Measurements from ENCODE around the gene SCGN. TPM values are rescaled to one million over a fixed set of nuclear protein-coding genes. Genes with fewer than 3 reads are reported as not detected.
"Not testable (repeated sequence)": the region's sequence is repeated elsewhere in the genome, so short reads cannot be mapped to it uniquely, and the experiment has no call there.

SCGN gene
- total RNA-seq, 1 donor from 2014 or later = not detected

DNA sequence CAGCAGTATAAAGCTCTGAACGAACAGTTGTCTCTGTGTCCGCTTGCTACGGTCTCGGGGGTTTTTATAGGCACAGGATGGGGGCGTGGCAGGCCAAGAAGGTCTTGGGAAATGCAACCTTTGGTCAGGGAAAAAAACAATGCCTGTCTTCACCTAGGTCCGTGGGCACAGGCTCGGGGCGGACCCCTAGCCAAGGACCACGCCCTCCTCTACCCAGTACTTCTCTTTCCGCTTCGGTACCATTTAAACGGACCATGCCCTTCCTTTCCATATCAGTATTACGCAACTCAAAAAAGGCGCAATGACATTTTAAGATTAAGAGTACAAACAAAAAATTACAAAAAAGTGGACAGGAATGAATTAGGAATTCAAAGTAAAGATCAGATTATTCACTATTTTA lies 58.3 kb downstream of the SCGN start:
- no peak for DNase-seq (ENCODE audit: low spot score)
- no peak for ATAC-seq
- intact Hi-C loops (cut with DNase I) = no loop called here

- ATAC-seq (no peak), DNase-seq (ENCODE audit: low spot score) (no peak)
- intact Hi-C loops (cut with DNase I) = no loop called here
Measured at GRCh38 chr6:25713824-25714223, 61.8 kb downstream of the SCGN start.

DNA sequence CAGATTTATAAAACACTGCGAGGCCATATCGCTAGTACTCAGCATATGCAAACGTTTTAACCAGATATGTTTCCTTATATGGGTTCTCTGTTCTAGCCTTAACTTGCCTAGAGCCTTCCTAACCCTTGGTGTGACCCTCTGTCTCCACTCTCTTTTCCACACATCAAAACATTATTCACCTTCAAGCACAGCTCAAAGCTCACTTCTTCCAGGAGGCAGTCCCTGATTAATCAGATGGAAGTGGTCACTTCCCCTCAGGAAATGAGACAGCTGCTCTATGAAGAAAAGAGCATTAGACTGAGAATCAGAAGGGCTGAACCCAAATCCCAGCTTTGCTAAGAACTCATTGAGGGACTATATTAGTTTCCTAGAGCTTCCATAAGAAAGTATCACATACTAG lies 62.8 kb downstream of the SCGN start:
- ATAC-seq (no peak), DNase-seq (ENCODE audit: low spot score) (no peak)
- intact Hi-C loops (cut with DNase I) = no loop called here

GRCh38 chr6:25715794-25716193 lies 63.8 kb downstream of the SCGN start:
- DNase-seq (ENCODE audit: low spot score) = no peak
- ATAC-seq = no peak
- intact Hi-C loops (cut with DNase I) = no loop called here

- ATAC-seq (no peak), DNase-seq (ENCODE audit: low spot score) (no peak)
- intact Hi-C loops (cut with DNase I) = no loop called here
Measured at GRCh38 chr6:25717866-25718740, 66.1 kb downstream of the SCGN start.

GRCh38 chr6:25726122-25726911 lies 74.3 kb downstream of the SCGN start:
- no peak for DNase-seq (ENCODE audit: low spot score)
- ATAC-seq = no peak
- intact Hi-C loops (cut with DNase I) = no loop called here

DNA sequence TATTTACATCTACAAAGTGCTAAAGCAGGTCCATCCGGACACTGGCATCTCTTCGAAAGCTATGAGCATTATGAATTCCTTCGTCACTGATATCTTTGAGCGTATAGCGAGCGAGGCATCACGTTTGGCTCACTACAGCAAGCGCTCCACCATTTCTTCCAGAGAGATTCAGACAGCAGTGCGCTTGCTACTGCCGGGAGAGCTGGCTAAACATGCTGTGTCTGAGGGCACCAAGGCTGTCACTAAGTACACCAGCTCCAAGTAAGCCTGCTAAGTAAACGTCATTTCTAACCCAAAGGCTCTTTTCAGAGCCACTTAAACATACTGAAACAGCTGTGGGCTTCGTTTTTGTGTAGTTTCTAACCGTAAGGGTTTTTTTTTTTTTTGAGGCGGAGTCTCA lies 75.0 kb downstream of the SCGN start:
- ATAC-seq (no peak), DNase-seq (ENCODE audit: low spot score) (no peak)
- intact Hi-C loops (cut with DNase I) = no loop called here

DNA sequence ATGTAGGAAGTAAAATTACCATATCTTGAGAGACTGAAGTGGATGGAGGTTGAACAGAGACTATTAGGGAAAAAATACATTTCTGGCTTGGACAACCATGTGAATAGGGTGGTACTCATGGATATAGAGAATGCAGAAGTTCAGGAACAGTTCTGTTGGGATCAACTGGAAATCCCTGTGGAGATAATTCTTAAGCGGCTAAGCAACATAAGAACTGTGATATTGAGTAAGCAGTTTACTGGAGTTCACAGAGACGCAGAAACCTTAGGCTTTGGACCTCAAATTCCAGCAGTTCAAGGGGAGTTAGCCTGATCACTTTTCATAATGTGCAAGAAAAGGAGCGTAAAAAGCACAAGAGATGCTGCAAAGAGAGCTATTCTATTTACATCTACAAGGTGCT lies 78.9 kb downstream of the SCGN start:
- DNase-seq (ENCODE audit: low spot score) = no peak
- intact Hi-C loops (cut with DNase I) = no loop called here
- no peak for ATAC-seq

DNA sequence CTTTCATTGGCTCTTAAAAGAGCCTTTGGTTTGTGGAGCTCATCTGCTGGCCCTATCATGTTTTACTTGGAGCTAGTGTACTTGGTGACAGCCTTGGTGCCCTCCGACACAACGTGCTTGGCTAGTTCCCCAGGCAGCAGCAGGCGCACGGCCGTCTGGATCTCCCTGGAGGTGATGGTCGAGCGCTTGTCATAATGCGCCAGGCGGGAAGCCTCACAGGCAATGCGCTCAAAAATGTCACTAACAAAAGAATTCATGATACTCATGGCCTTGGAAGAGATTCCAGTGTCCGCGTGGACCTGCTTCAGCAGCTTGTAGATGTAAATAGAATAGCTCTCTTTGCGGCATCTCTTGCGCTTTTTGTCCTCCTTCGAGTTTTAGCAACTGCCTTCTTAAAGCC lies 79.7 kb downstream of the SCGN start:
- intact Hi-C loops (cut with DNase I) = no loop called here
- ATAC-seq (no peak), DNase-seq (ENCODE audit: low spot score) (no peak)

DNA sequence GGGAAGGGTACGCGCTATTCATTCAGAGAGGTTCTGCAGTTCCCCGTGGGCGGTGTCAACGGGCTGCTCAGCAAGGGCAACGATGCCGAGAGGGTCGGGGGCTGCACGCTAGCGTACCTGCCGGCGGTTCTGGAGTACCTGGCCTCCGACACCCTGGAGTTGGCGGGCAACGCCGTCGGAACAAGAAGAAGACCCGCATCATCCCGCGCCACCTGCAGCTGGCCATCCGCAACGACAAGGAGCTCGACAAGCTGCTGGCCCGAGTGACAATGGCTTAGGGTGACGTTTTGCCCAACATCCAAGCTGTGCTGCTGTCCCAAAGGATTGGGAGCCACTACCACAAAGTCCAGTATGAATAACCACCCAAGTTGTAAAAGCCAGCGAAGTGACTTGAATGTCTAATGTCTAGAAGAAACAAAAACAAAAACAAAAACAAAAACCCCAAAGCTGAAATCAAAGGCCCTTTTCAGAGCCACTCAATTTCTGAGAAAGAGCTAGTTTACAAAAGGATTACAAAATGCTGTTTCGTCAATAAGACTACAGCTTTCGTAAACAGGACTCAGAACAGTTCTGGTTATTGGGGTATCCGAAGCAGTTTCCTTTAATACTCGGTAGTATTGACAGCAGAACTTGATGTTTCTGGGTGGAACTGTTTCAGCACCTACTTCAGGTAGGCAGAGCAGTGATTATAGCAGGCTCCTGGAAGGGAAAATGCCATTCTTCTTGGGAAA lies 80.6 kb downstream of the SCGN start:
- DNase-seq (ENCODE audit: low spot score) (no peak), ATAC-seq (no peak)
- intact Hi-C loops (cut with DNase I) = no loop called here

DNA sequence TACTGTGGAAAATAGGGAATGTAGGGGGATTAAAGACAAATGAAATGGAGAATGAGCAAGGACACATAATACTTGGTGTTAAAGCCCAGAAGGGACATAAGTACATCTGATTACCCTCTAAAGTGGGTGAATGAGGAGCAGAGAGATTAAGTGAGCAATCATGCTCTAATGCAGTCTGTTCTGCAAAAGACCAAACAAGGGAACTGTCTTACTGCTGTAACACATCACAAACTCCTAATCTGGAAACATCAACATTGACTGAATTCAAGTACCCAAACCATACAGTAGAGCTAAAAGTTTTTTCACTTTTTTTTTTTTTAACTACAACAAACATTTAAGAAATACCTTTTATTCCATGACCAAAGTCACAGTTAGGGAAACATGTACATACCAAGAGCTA lies 83.2 kb downstream of the SCGN start:
- ATAC-seq (no peak), DNase-seq (ENCODE audit: low spot score) (no peak)
- intact Hi-C loops (cut with DNase I) = no loop called here

- DNase-seq (ENCODE audit: low spot score) = no peak
- no peak for ATAC-seq
- intact Hi-C loops (cut with DNase I) = no loop called here
Measured at GRCh38 chr6:25743868-25744267, 91.9 kb downstream of the SCGN start.

DNA sequence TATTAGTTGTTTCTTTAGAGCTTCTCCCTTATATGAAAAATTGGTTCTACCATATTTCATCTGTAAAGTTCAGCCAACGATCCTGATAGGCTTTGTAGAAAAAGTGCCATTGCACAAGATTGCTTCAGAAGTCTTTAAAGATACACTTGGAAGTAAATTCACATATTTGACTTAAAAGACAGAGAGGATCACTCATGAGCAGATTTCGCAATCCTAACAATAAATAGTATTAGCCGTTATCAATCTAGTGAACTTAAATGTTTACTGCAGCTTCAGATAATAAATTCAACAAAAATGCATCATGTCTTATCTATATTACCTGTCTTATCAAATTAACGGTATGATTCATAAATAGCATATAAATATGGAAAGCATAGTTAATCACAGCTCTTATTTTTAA lies 93.8 kb downstream of the SCGN start:
- DNase-seq (ENCODE audit: low spot score) (no peak), ATAC-seq (no peak)
- intact Hi-C loops (cut with DNase I) = no loop called here

GRCh38 chr6:25746968-25747367 lies 95.0 kb downstream of the SCGN start:
- DNase-seq (ENCODE audit: low spot score) (no peak), ATAC-seq (no peak)
- intact Hi-C loops (cut with DNase I) = no loop called here

DNA sequence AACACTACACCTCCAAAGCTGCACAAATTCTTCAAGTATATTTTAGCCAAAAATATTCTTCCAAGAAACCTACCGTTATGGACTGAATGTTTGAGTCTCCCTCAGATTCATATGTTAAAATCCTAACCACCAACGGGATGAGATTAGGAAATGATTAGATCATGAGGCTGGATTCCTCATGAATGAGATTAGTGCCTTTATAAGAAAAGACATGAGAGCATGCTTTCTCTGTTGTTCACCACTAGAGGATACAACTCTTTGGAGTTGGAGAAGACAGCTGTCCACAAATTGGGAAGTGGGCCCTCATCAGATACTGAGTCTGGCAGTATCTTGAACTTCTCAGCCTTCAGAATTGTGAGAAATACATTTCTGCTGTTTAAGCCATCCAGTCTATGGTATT lies 95.5 kb downstream of the SCGN start:
- DNase-seq (ENCODE audit: low spot score) (no peak), ATAC-seq (no peak)
- intact Hi-C loops (cut with DNase I) = no loop called here

GRCh38 chr6:25748049-25748448 lies 96.0 kb downstream of the SCGN start:
- no peak for DNase-seq (ENCODE audit: low spot score)
- intact Hi-C loops (cut with DNase I) = no loop called here
- ATAC-seq = no peak

DNA sequence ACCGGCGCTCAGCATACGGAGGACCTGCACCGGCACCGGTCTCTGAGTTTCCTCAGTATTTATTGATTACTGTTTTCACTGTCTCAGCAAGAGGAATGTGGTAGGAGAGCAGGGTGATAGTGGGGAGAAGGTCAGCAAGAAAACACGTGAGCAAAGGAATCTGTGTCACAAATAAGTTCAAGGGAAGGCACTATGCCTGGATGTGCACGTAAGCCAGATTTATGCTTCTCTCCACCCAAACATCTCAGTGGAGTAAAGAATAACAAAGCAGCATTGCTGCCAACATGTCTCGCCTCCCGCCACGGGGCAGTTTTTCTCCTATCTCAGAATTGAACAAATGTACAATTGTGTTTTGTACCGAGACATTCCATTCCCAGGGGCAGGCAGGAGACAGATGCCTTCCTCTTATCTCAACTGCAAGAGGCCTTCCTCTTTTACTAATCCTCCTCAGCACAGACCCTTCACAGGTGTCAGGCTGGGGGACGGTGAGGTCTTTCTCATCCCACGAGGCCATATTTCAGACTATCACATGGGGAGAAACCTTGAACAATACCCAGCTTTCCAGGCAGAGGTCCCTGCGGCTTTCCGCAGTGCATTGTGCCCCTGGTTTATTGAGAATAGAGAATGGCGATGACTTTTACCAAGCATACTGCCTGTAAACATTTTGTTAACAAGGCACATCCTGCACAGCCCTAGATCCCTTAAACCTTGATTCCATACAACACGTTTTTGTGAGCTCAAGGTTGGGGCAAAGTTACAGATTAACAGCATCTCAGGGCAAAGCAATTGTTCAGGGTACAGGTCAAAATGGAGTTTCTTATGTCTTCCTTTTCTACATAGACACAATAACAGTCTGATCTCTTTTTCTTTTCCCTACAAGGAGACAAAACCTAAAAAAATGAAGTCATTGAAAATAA lies 96.8 kb downstream of the SCGN start:
- DNase-seq (ENCODE audit: low spot score); intact Hi-C loops (cut with DNase I); ATAC-seq: not testable (repeated sequence)

DNA sequence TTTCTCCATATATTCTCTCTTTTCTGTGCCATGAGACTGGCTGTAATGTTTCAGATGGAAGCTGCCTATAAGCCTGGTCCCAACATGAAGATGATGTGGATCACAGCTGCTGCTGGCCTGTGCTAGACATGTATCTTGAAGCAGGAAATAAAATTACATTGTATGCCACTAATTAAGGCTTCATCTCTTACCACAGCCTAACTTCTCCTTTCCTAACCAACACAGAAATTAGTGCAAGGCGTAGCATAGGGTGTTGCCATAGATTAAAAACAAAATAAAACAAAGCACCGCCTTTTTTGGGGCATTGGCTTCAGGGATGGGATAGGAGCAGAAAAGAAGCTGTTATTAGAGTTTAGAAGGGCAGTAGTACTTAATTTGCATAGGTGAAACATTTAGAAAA lies 97.8 kb downstream of the SCGN start:
- intact Hi-C loops (cut with DNase I) = no loop called here
- no peak for DNase-seq (ENCODE audit: low spot score)
- no peak for ATAC-seq

- ATAC-seq (no peak), DNase-seq (ENCODE audit: low spot score) (no peak)
Measured at GRCh38 chr6:25750906-25751305, 98.9 kb downstream of the SCGN start.

More at GRCh38 chr6:25750906-25751305, 98.9 kb downstream of the SCGN start:
- intact Hi-C loops (cut with DNase I) = no loop called here

Measured in sciatic nerve (tissue), 2 donors.